HCEC 1CT (cell line): ENCODE measurements around the gene ZNF782.
A peak's percentile ranks its signal among the peaks of the same experiment; 100 is the strongest.
"Not testable (repeated sequence)": the region's sequence is repeated elsewhere in the genome, so short reads cannot be mapped to it uniquely, and the experiment has no call there.

Source experiments
- DNase-seq: peaks from one replicate; pipeline ENCODE4 v3.0.0-alpha.2; 2017

Gene ZNF782

GRCh38 chr9:96853781-96854650, at the start of gene ZNF782:
ZNF782 (minus strand) TSS chr9:96854514; CDS start chr9:96851961, 2,553 bp downstream.
- DNase-seq, result peak; percentile 95

GRCh38 chr9:96900010-96900409, 45.7 kb upstream of the ZNF782 start:
- DNase-seq, result not testable (repeated sequence)

GRCh38 chr9:96892131-96892530, 37.8 kb upstream of the ZNF782 start:
- DNase-seq, result no peak

GRCh38 chr9:96888591-96888990, 34.3 kb upstream of the ZNF782 start:
- no peak for DNase-seq

- no peak for DNase-seq
Measured at GRCh38 chr9:96885424-96885823, 31.1 kb upstream of the ZNF782 start.

GRCh38 chr9:96884443-96884842, 30.1 kb upstream of the ZNF782 start:
- peak; percentile 87 for DNase-seq

GRCh38 chr9:96883922-96884321, 29.6 kb upstream of the ZNF782 start:
- DNase-seq, result no peak

GRCh38 chr9:96877269-96877668, 23.0 kb upstream of the ZNF782 start:
- DNase-seq, result no peak

- DNase-seq, result peak; percentile 83
Measured at GRCh38 chr9:96875461-96876142, 21.3 kb upstream of the ZNF782 start.

GRCh38 chr9:96874947-96875460, 20.7 kb upstream of the ZNF782 start:
- DNase-seq, result peak; percentile 80

GRCh38 chr9:96874201-96874785, 20.0 kb upstream of the ZNF782 start:
- no peak for DNase-seq

GRCh38 chr9:96871176-96871575, 16.9 kb upstream of the ZNF782 start:
- DNase-seq, result peak; percentile 9

- no peak for DNase-seq
Measured at GRCh38 chr9:96868709-96869108, 14.4 kb upstream of the ZNF782 start.

- no peak for DNase-seq
Measured at GRCh38 chr9:96867079-96867804, 12.9 kb upstream of the ZNF782 start.

GRCh38 chr9:96865240-96865639, 10.9 kb upstream of the ZNF782 start:
- DNase-seq, result not testable (repeated sequence)

- peak; percentile 59 for DNase-seq
Measured at GRCh38 chr9:96859461-96860198, 5.3 kb upstream of the ZNF782 start.

GRCh38 chr9:96858670-96859069, 4.4 kb upstream of the ZNF782 start:
- DNase-seq, result no peak

- peak; percentile 73 for DNase-seq
Measured at GRCh38 chr9:96858018-96858573, 3.8 kb upstream of the ZNF782 start.

- DNase-seq, result peak; percentile 71
Measured at GRCh38 chr9:96856363-96857286, 2.3 kb upstream of the ZNF782 start.

- no peak for DNase-seq
Measured at GRCh38 chr9:96854651-96855273, 448 bp upstream of the ZNF782 start.
